Lung (tissue), 12 donors: Measurements from ENCODE around the gene SPIRE2. TPM values are rescaled to one million over a fixed set of nuclear protein-coding genes. Genes with fewer than 3 reads are reported as not detected.
"Not testable (repeated sequence)": the region's sequence is repeated elsewhere in the genome, so short reads cannot be mapped to it uniquely, and the experiment has no call there.

Experiments
- ATAC-seq: fragments of 200-7000 bp; cut with Tn5 transposase; one replicate; pipeline ENCODE4 v1.9.1; 2020; ENCODE audit warnings: moderate number of reproducible peaks; ENCODE audit not compliant: insufficient read depth, low FRiP score
- DNase-seq, 3 donors: peaks; one replicate each; pipeline ENCODE4 v3.0.0-alpha.2; 2013 to 2017
- H3K27ac ChIP-seq, 2 donors: one replicate each; pipeline ENCODE4 v1.5.1; 2013; ENCODE audit warnings: mild to moderate bottlenecking in 2 of 2, moderate library complexity in 2 of 2, control low read depth in 1 of 2, inconsistent platforms in 1 of 2, low read depth in 1 of 2, low read length in 1 of 2
- H3K27me3 ChIP-seq, 3 donors: one replicate each; pipeline ENCODE4 v1.5.1; 2013; ENCODE audit warnings: low read length in 2 of 3; ENCODE audit not compliant: control insufficient read depth in 3 of 3, insufficient read depth in 3 of 3
- H3K36me3 ChIP-seq, 4 donors: one replicate each; pipeline ENCODE4 v1.5.1; 2013; ENCODE audit warnings: low read length in 4 of 4, mild to moderate bottlenecking in 1 of 4, moderate library complexity in 1 of 4; ENCODE audit not compliant: control insufficient read depth in 4 of 4, insufficient read depth in 4 of 4
- H3K4me1 ChIP-seq, 5 donors: one replicate each; pipeline ENCODE4 v1.5.1; 2013; ENCODE audit warnings: low read length in 5 of 5, mild to moderate bottlenecking in 2 of 5, moderate library complexity in 1 of 5; ENCODE audit not compliant: control insufficient read depth in 5 of 5, insufficient read depth in 5 of 5
- H3K4me3 ChIP-seq: one replicate; pipeline ENCODE4 v1.5.1; 2013; ENCODE audit warnings: mild to moderate bottlenecking, control low read depth, moderate library complexity
- H3K9ac ChIP-seq, 2 donors: one replicate each; pipeline ENCODE4 v1.5.1; 2013; ENCODE audit warnings: low read length in 2 of 2, control low read depth in 1 of 2; ENCODE audit not compliant: insufficient read depth in 1 of 2
- H3K9me3 ChIP-seq, 4 donors: one replicate each; pipeline ENCODE4 v1.5.1; 2013; ENCODE audit warnings: low read length in 3 of 4, mild to moderate bottlenecking in 1 of 4, moderate library complexity in 1 of 4; ENCODE audit not compliant: control insufficient read depth in 4 of 4, insufficient read depth in 3 of 4
- CTCF ChIP-seq: IDR thresholded peaks from 2 replicates; pipeline ENCODE4 v1.5.1; 2012; ENCODE audit warnings: mild to moderate bottlenecking; ENCODE audit errors: control extremely low read depth, extremely low read depth
- WGBS, 2 donors: extraction: QIAGEN DNeasy Blood & Tissue Kit; methylation state at CpG; one replicate each; pipeline ENCODE4 v1.1.7; 2013; 5-methylcytosine and 5-hydroxymethylcytosine counted together
- polyA plus RNA-seq, 2 donors: library from polyadenylated mRNA; stranded (reverse); fragments of 200-250 nt; gene quantifications; one replicate each; pipeline ENCODE4 v1.2.1, GENCODE V29; 2013
- total RNA-seq, 2 donors: library from RNA; depleted of rRNA in 1 of 2; stranded (reverse); fragments of >200 nt in 1 of 2; gene quantifications; one replicate each; pipeline ENCODE4 v1.2.1, GENCODE V29; 2014 to 2021
- donor health status: control.
- donor health status: control.
- donor health status: Bipolar disorder and iron deficiency.
- donor health status: healthy.
- donor health status: DM: yes; HTN: yes; CAD: no.

Gene SPIRE2
- total and polyA plus RNA-seq, 4 donors: 3.3 to 12.0 (median 8.0) TPM

- 89 to 94% methylated on average over 15 of the region's 15 CpGs for WGBS, 2 donors
- DNase-seq (no peak), ATAC-seq (no peak)
- Histone ChIP-seq H3K27me3 (no peaks in the 10 kb centered on the region), H3K9me3 (no peaks in the 10 kb centered on the region), H3K9ac (no peak overlapping the region), H3K4me1 (peaks cover 0 to 2% (median 0%) of the 10 kb centered on the region in 5 donors), H3K4me3 (no peak overlapping the region), H3K27ac (no peak overlapping the region), H3K36me3 (peaks cover 0 to 5% (median 2%) of the 10 kb centered on the region in 4 donors)
- no peak for TF ChIP-seq CTCF
Observed at GRCh38 chr16:89805136-89805905, 23.0 kb upstream of the SPIRE2 start.

- H3K27ac ChIP-seq, H3K27me3 ChIP-seq, H3K4me1 ChIP-seq, ATAC-seq, H3K9ac ChIP-seq, H3K4me3 ChIP-seq, H3K9me3 ChIP-seq, DNase-seq: not testable (repeated sequence)
- peaks cover 0 to 16% (median 4%) of the 10 kb centered on the region in 4 donors for H3K36me3 ChIP-seq
- WGBS, 2 donors: 67 to 68% methylated on average over 15 of the region's 16 CpGs
Observed at GRCh38 chr16:89806589-89807193, 21.6 kb upstream of the SPIRE2 start.

- no peak for ATAC-seq
- H3K27ac ChIP-seq: no peak overlapping the region
- no peaks in the 10 kb centered on the region for H3K9me3 ChIP-seq
- H3K4me1 ChIP-seq: peaks cover 0 to 2% (median 0%) of the 10 kb centered on the region in 5 donors
- 65 to 94% methylated on average over 3 to 4 of the region's 4 CpGs for WGBS, 2 donors
- TF ChIP-seq CTCF: no peak
- H3K27me3 ChIP-seq: no peaks in the 10 kb centered on the region
- H3K9ac ChIP-seq: no peak overlapping the region
- no peak overlapping the region for H3K4me3 ChIP-seq
- H3K36me3 ChIP-seq: peaks cover 0 to 16% (median 4%) of the 10 kb centered on the region in 4 donors
- DNase-seq: no peak
Observed at GRCh38 chr16:89808475-89808874, 19.8 kb upstream of the SPIRE2 start.

GRCh38 chr16:89811321-89811720, 17.0 kb upstream of the SPIRE2 start:
- Histone ChIP-seq H3K4me1 (no peaks in the 10 kb centered on the region), H3K27me3 (no peaks in the 10 kb centered on the region), H3K9me3 (no peaks in the 10 kb centered on the region), H3K4me3 (no peak overlapping the region), H3K27ac (no peak overlapping the region), H3K36me3 (peaks cover 0 to 16% (median 4%) of the 10 kb centered on the region in 4 donors), H3K9ac (no peak overlapping the region)
- 85 to 91% methylated on average over 2 of the region's 2 CpGs for WGBS, 2 donors
- ATAC-seq: no peak
- no peak for TF ChIP-seq CTCF
- no peak for DNase-seq
